Activated B cell treated with CpG ODN at 0.5 μM for 24 hours (primary cell): ENCODE measurements around the gene DDIAS. TPM values are rescaled to one million over a fixed set of nuclear protein-coding genes. Genes with fewer than 3 reads are reported as not detected.
"Not testable (repeated sequence)": the region's sequence is repeated elsewhere in the genome, so short reads cannot be mapped to it uniquely, and the experiment has no call there.

ENCODE experiments used
- ATAC-seq: fragments of 200-7000 bp; cut with Tn5 transposase; one replicate; pipeline ENCODE4 v1.10.0; 2021; ENCODE audit warnings: low read depth, mild to moderate bottlenecking, moderate library complexity
- CTCF ChIA-PET: fragments of 350-600 bp; sonication (Branson Sonifier 250); formaldehyde crosslinking; loops from one replicate; lab custom pipeline; 2021; ENCODE audit warnings: antibody characterized with exemption; lab: Charles Lee
- POLR2A ChIA-PET: fragments of 350-600 bp; sonication (Branson Sonifier 250); formaldehyde crosslinking; loops from one replicate; lab custom pipeline; 2021; ENCODE audit warnings: antibody characterized with exemption; lab: Charles Lee
- DNase-seq: peaks from one replicate; pipeline ENCODE4 v3.0.0; 2022
- H3K27ac Mint-ChIP-seq: one replicate; pipeline ENCODE4 v1.8.0; 2020; ENCODE audit warnings: mixed read lengths
- H3K27me3 Mint-ChIP-seq: one replicate; pipeline ENCODE4 v1.8.0; 2021; ENCODE audit warnings: mixed read lengths
- H3K36me3 Mint-ChIP-seq: one replicate; pipeline ENCODE4 v1.8.0; 2021; ENCODE audit warnings: low read depth, mixed read lengths
- H3K4me1 Mint-ChIP-seq: one replicate; pipeline ENCODE4 v1.8.0; 2021; ENCODE audit warnings: mixed read lengths
- H3K4me3 Mint-ChIP-seq: one replicate; pipeline ENCODE4 v1.8.0; 2020; ENCODE audit warnings: mild to moderate bottlenecking, mixed read lengths
- H3K9me3 Mint-ChIP-seq: one replicate; pipeline ENCODE4 v1.8.0; 2020; ENCODE audit warnings: mixed read lengths
- CTCF ChIP-seq: fragments of 200-600 bp; IDR thresholded peaks from one replicate; pipeline ENCODE4 v1.8.0; 2022; ENCODE audit warnings: antibody characterized with exemption, mild to moderate bottlenecking
- intact Hi-C: fragments of 100-400 bp; cut with micrococcal nuclease; formaldehyde crosslinking; loops from one replicate; pipeline ENCODE4 v1.15.1; 2024
- total RNA-seq: library from RNA; stranded (reverse); gene quantifications from 2 replicates; pipeline ENCODE4 v1.2.3, GENCODE V29; 2022

DDIAS gene
- total RNA-seq, 1 donor from 2014 or later: 4.7 TPM

- TF ChIP-seq CTCF: no peak
- CTCF ChIA-PET: interaction anchor here (1.1 kb wide), 1 partner anchor 55 kb away, joined by 4 read pairs; no protein-coding TSS in a partner anchor
- peak; percentile 71 for ATAC-seq
- H3K4me3 Mint-ChIP-seq: peak overlapping the region; percentile 46
- H3K27ac Mint-ChIP-seq: peak overlapping the region; percentile 87
- peaks cover 66% of the 10 kb centered on the region for H3K4me1 Mint-ChIP-seq
- H3K9me3 Mint-ChIP-seq: no peaks in the 10 kb centered on the region
- intact Hi-C loops: loop anchor here (1.0 to 2.0 kb wide), 3 partner anchors 9 to 29 kb away; no protein-coding TSS in a partner anchor
- no peaks in the 10 kb centered on the region for H3K27me3 Mint-ChIP-seq
- H3K36me3 Mint-ChIP-seq: peaks cover 6% of the 10 kb centered on the region
- POLR2A ChIA-PET: interaction anchor here (0.6 to 1.8 kb wide), 4 partner anchors 30 to 234 kb away, joined by 3 to 6 read pairs (median 4); partner anchors contain the start of gene ANKRD42
- no peak for DNase-seq
These were observed 58.6 kb downstream of the DDIAS start for GRCh38 chr11:82959987-82960778.

- H3K36me3 Mint-ChIP-seq: peaks cover 3% of the 10 kb centered on the region
- CTCF ChIA-PET: no interaction called here
- POLR2A ChIA-PET: interaction anchor here (0.8 to 1.8 kb wide), 3 partner anchors 102 to 233 kb away, joined by 4 to 6 read pairs (median 4); partner anchors contain the start of gene ANKRD42
- H3K4me3 Mint-ChIP-seq: peak overlapping the region; percentile 46
- no peaks in the 10 kb centered on the region for H3K9me3 Mint-ChIP-seq
- intact Hi-C loops: loop anchor here (1.0 to 2.0 kb wide), 3 partner anchors 9 to 30 kb away; no protein-coding TSS in a partner anchor
- peak overlapping the region; percentile 87 for H3K27ac Mint-ChIP-seq
- ATAC-seq (no peak), DNase-seq (no peak)
- H3K27me3 Mint-ChIP-seq: no peaks in the 10 kb centered on the region
- H3K4me1 Mint-ChIP-seq: peaks cover 62% of the 10 kb centered on the region
- TF ChIP-seq CTCF: no peak
These were observed 59.2 kb downstream of the DDIAS start for GRCh38 chr11:82960779-82961143.

- peak overlapping the region; percentile 56 for H3K27ac Mint-ChIP-seq
- intact Hi-C loops, H3K36me3 Mint-ChIP-seq, CTCF ChIA-PET, H3K9me3 Mint-ChIP-seq, ATAC-seq, DNase-seq, H3K4me3 Mint-ChIP-seq, H3K27me3 Mint-ChIP-seq: not testable (repeated sequence)
- H3K4me1 Mint-ChIP-seq: peaks cover 50% of the 10 kb centered on the region
- POLR2A ChIA-PET: interaction anchor here (1.0 kb wide), 1 partner anchor 10 kb away, joined by 3 read pairs; no protein-coding TSS in a partner anchor
These were observed 60.5 kb downstream of the DDIAS start for GRCh38 chr11:82962021-82962420.

- ATAC-seq (no peak), DNase-seq (no peak)
- intact Hi-C loops: no loop called here
- no peak overlapping the region for H3K27ac Mint-ChIP-seq
- no peak overlapping the region for H3K4me3 Mint-ChIP-seq
- no peaks in the 10 kb centered on the region for H3K9me3 Mint-ChIP-seq
- H3K27me3 Mint-ChIP-seq: no peaks in the 10 kb centered on the region
- H3K36me3 Mint-ChIP-seq: no peaks in the 10 kb centered on the region
- H3K4me1 Mint-ChIP-seq: peaks cover 47% of the 10 kb centered on the region
- no peak for TF ChIP-seq CTCF
- ChIA-PET POLR2A (no interaction called here), CTCF (no interaction called here)
These were observed 65.8 kb downstream of the DDIAS start for GRCh38 chr11:82967381-82967780.

- intact Hi-C loops: loop anchor here (1.0 kb wide), 1 partner anchor 10 kb away; no protein-coding TSS in a partner anchor
- H3K4me1 Mint-ChIP-seq: peaks cover 54% of the 10 kb centered on the region
- ChIA-PET POLR2A (interaction anchor here (0.5 to 1.1 kb wide), 7 partner anchors 37 to 205 kb away, joined by 3 to 15 read pairs (median 4); partner anchors contain the start of genes DDIAS and RAB30), CTCF (no interaction called here)
- peak; percentile 73 for ATAC-seq
- H3K27ac Mint-ChIP-seq: peak overlapping the region; percentile 69
- peaks cover 2% of the 10 kb centered on the region for H3K36me3 Mint-ChIP-seq
- no peak for DNase-seq
- H3K9me3 Mint-ChIP-seq: no peaks in the 10 kb centered on the region
- H3K27me3 Mint-ChIP-seq: no peaks in the 10 kb centered on the region
- no peak for TF ChIP-seq CTCF
- H3K4me3 Mint-ChIP-seq: peak overlapping the region; percentile 41
These were observed 68.3 kb downstream of the DDIAS start for GRCh38 chr11:82969811-82970210.

GRCh38 chr11:82970507-82971083, 69.1 kb downstream of the DDIAS start:
- H3K36me3 Mint-ChIP-seq, intact Hi-C loops, CTCF ChIA-PET, H3K9me3 Mint-ChIP-seq, H3K27ac Mint-ChIP-seq, H3K27me3 Mint-ChIP-seq, H3K4me3 Mint-ChIP-seq, DNase-seq, ATAC-seq: not testable (repeated sequence)
- POLR2A ChIA-PET: interaction anchor here (0.7 to 1.5 kb wide), 7 partner anchors 28 to 102 kb away, joined by 3 to 15 read pairs (median 4); partner anchors contain the start of genes DDIAS and RAB30
- H3K4me1 Mint-ChIP-seq: peaks cover 55% of the 10 kb centered on the region

- H3K27ac Mint-ChIP-seq: peak overlapping the region; percentile 79
- DNase-seq, H3K27me3 Mint-ChIP-seq, H3K36me3 Mint-ChIP-seq, intact Hi-C loops, H3K9me3 Mint-ChIP-seq: not testable (repeated sequence)
- peaks cover 63% of the 10 kb centered on the region for H3K4me1 Mint-ChIP-seq
- ChIA-PET POLR2A (interaction anchor here (0.7 to 1.5 kb wide), 5 partner anchors 9 to 185 kb away, joined by 3 to 9 read pairs (median 3); partner anchors contain the start of gene PCF11), CTCF (interaction anchor here (1.1 kb wide), 1 partner anchor 44 kb away, joined by 3 read pairs; no protein-coding TSS in a partner anchor)
- ATAC-seq: peak; percentile 21
- H3K4me3 Mint-ChIP-seq: peak overlapping the region; percentile 80
These were observed 70.0 kb downstream of the DDIAS start for GRCh38 chr11:82971519-82971946.
